ENCODE data around the gene BHLHA15.

BHLHA15 gene

DNA sequence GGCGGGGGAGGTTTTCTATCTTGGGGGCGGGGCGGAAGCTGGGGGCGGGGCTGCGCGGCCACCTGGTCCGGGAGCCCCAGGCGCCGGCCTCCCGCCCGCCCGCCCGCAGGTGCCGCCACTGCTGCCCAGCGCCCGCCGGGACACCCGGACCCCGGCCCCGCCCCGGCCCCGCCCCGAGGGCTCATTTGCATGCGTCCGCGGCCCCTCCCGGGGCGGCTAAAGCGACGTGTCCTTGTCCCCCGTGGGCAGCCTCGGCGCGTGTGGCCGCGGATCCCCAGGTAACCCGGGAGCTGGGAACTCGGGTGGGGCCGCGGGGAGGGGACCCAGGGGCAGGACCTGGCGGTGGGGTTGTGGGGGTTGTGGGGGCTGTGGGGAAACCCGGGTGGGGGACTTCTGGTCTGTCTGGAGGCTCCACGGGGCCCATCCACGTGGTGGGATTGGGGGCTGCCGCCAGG lies at the start of gene BHLHA15:
Gene BHLHA15 (plus strand): TSS at position 219 of the 455 bp plus-strand sequence. CDS start 871 bp downstream, outside the sequence.
- no peaks in the 10 kb centered on the region for H3K9me3 Mint-ChIP-seq
- H3K27ac Mint-ChIP-seq = no peak within 1 kb of the TSS
- ATAC-seq = peak; percentile 29
- peak; percentile 35 for DNase-seq
- peaks cover 4% of the 10 kb centered on the region for H3K36me3 Mint-ChIP-seq (ENCODE audit: low read depth)
- peaks cover 8% of the 10 kb centered on the region for H3K4me1 Mint-ChIP-seq
- H3K4me3 Mint-ChIP-seq = peak within 1 kb of the TSS; percentile 52
- H3K27me3 Mint-ChIP-seq = no peaks in the 10 kb centered on the region

DNA sequence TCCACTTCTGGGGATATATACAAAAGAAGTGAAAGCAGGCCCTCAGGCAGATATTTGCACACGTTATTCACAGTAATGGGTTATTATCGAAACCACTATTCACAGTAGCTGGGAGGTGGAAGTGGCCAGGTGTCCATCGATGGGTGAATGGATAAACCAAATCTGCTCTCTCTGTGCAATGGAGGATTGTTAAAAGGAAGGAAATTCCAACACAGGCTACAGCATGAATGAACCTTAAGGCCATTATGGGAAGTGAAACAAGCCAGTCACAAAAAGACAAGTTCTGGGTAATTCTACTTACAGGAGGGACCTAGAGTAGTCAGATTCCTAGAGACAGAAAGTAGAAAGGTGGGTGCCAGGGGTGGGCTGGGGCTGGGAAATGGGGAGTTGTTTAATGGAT lies 48.5 kb upstream of the BHLHA15 start:
- H3K27ac Mint-ChIP-seq = no peak overlapping the region
- ATAC-seq (no peak), DNase-seq (no peak)
- H3K27me3 Mint-ChIP-seq = no peaks in the 10 kb centered on the region
- no peaks in the 10 kb centered on the region for H3K9me3 Mint-ChIP-seq
- peaks cover 5% of the 10 kb centered on the region for H3K36me3 Mint-ChIP-seq (ENCODE audit: low read depth)
- H3K4me3 Mint-ChIP-seq = no peak overlapping the region
- H3K4me1 Mint-ChIP-seq = peaks cover 5% of the 10 kb centered on the region

DNA sequence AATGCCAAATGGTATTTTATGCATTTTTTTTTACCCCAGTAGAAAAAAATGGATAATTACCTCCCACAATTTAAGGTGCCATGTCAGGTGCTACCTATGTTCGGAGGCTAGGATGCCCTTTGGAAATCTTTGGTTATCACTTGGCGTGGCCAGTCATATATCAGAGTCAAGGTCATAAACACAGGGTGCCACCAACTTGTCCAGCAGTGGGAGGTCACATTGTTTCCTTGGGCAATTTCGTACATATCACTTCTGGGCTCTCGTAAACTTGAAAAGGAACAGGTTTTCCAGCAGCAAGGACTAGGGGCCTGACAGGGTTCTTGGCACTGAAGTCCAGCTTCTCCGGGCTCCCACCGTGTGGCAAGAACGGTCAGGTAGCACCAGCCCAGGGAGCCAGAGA lies 48.0 kb upstream of the BHLHA15 start:
- Mint-ChIP-seq H3K27ac (no peak overlapping the region), H3K27me3 (no peaks in the 10 kb centered on the region), H3K9me3 (no peaks in the 10 kb centered on the region), H3K36me3 (ENCODE audit: low read depth) (peaks cover 5% of the 10 kb centered on the region), H3K4me1 (peaks cover 5% of the 10 kb centered on the region), H3K4me3 (no peak overlapping the region)
- ATAC-seq = no peak
- no peak for DNase-seq

DNA sequence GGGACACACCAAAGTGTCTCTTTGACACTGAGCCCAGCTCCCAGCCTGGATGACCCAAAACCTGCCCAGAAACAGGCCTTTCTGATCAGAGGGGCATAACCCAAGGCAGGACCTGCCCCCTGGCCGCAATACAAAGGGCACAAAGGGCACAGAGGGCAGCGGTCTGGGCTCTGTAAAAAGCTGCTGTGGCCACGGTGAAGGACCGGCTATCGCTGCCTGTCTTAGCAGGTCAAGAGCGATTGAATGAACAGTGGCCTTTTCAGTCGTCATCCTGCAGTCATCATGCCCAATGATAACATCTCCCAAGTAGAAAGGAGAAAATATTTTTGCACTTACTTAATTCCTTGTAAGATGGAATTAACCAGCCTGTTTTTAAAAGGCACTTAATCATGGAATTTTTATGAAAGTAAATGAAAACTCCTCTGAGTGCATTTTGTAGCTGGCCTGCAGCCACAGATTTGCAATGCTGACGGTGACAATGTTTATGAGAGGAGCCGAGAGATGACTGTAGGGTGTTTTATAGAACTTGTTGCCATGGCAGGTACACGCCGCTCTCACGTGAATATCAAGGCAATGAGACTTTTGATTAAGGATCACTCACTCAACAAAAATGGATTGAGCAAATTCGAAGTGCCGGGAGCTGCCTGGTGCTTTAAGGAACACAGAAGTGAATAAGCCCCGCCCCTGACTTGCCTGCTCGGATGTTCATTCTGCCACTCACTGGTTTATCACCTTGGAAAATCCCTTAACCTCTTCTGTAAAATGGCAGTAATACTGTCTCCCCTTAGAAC lies 47.3 kb upstream of the BHLHA15 start:
- no peak for DNase-seq
- no peaks in the 10 kb centered on the region for H3K9me3 Mint-ChIP-seq
- peaks cover 5% of the 10 kb centered on the region for H3K36me3 Mint-ChIP-seq (ENCODE audit: low read depth)
- no peak overlapping the region for H3K27ac Mint-ChIP-seq
- ATAC-seq = no peak
- H3K4me1 Mint-ChIP-seq = peaks cover 5% of the 10 kb centered on the region
- no peaks in the 10 kb centered on the region for H3K27me3 Mint-ChIP-seq
- no peak overlapping the region for H3K4me3 Mint-ChIP-seq

DNA sequence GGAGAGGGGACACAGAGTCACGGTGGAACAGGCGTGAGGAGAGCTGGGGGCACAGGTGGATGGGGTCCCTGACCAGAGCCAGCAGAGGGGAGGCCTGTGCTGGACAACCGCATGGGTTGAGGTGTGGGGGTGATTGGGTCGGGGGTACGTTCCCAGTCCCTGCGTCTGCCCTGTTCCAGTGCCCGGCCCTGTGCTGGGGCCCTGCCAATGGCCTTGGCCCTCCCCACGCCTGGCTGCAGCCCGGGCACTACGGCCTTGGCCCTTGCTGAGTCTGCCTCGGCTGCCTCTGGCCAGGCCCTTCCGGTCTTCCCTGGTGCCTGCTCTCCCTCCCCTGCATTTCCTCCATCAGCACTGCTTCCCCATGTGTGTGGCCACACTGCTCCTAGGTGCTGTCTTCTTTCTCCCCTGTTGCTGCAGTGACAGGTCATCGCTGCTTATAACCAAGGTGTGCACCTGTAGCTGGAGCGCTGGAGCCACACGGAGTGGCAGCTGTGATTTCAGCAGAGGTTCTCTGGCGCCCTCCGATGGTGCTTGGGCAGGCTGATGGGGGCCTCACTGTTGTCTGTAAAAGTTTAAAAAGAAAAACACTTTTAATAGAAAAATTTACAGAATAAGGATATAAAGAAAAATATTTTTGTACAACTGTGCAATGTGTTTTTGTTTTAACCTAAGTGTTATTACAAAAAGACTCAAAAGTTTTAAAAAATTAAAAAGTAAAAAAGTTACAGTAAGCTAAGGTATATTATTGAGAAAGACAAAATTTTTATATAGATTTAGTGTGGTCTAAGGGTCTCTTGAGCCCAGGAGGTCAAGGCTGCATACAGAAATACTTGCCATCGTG lies 45.2 kb upstream of the BHLHA15 start:
- Mint-ChIP-seq H3K9me3 (no peaks in the 10 kb centered on the region), H3K27ac (no peak overlapping the region), H3K4me3 (no peak overlapping the region), H3K4me1 (peaks cover 5% of the 10 kb centered on the region), H3K36me3 (ENCODE audit: low read depth) (no peaks in the 10 kb centered on the region), H3K27me3 (no peaks in the 10 kb centered on the region)
- ATAC-seq = peak; percentile 80
- DNase-seq = peak; percentile 71

DNA sequence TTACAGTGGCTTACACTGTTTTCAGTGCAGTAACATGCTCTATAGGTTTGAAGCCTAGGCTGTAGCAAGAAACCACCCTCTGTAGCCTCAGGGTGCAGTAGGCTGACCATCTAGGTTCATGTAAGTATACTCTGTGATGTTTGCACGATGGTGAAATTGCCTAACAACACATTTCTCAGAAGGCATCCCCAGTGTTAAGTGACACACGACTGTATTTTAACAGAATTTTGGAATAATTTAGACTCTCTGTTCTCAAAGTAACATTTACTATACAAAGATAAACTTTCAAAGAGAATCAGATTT lies 44.6 kb upstream of the BHLHA15 start:
- H3K36me3 Mint-ChIP-seq (ENCODE audit: low read depth) = no peaks in the 10 kb centered on the region
- DNase-seq (no peak), ATAC-seq (no peak)
- no peak overlapping the region for H3K4me3 Mint-ChIP-seq
- no peaks in the 10 kb centered on the region for H3K9me3 Mint-ChIP-seq
- H3K27ac Mint-ChIP-seq = no peak overlapping the region
- no peaks in the 10 kb centered on the region for H3K27me3 Mint-ChIP-seq
- peaks cover 5% of the 10 kb centered on the region for H3K4me1 Mint-ChIP-seq

DNA sequence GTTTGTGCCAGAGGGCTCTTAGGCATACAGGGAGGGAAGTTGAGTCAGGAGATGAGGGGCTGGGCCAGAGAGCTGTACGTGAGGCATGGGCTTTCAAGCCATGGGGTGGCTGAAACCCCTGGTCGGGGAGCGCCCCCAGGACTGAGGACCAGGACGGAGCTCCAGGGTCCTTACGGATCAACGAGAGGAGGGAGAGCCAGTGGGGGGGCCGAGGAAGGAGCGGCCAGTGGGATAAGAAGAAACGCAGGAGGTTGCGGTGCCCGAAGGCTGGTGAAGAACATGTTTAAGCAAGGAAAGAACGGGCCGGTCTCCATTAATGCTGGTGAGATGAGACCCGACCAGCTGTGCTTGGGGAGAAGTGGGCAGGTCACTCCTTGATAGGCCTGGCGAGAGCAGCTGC lies 43.6 kb upstream of the BHLHA15 start:
- Mint-ChIP-seq H3K4me1 (peaks cover 4% of the 10 kb centered on the region), H3K27me3 (no peaks in the 10 kb centered on the region), H3K4me3 (no peak overlapping the region), H3K9me3 (no peaks in the 10 kb centered on the region), H3K36me3 (ENCODE audit: low read depth) (no peaks in the 10 kb centered on the region), H3K27ac (no peak overlapping the region)
- DNase-seq = no peak
- no peak for ATAC-seq

DNA sequence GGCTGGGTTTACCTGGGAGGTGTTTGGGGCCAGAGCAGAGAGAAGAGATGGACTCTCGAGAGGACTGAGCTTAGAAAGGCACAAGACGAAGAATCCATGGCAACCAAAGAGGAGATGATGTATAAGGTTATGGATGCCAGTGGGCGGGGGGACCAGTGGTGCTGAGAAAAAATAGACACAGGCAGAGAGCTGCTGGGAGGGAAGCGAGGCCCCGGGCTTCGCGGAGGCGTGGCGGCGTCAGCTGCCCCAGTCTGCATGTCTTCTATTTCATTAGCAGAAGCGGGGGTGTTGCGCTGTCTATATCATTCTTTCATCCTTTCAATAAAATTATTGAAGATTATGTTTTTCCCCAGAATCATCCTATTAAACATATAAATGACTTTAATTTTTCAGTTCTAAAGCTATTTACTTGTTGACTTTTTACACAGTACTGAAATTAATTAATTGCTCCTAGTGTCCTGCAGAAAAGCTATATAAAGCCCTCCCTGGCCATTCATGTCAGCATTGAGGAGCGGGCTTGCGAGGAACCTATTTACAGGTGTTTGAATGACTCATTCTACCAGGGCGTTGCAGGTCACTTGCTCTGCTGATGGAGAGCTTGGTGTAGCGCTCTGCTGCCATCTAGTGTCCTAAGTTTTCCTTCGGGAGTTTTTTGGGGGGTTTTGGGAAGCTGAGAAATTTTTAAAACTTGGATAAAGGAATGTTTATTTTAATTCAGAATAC lies 42.9 kb upstream of the BHLHA15 start:
- Mint-ChIP-seq H3K4me3 (no peak overlapping the region), H3K27me3 (no peaks in the 10 kb centered on the region), H3K36me3 (ENCODE audit: low read depth) (no peaks in the 10 kb centered on the region), H3K4me1 (peaks cover 2% of the 10 kb centered on the region), H3K27ac (no peak overlapping the region), H3K9me3 (no peaks in the 10 kb centered on the region)
- ATAC-seq = peak; percentile 66
- DNase-seq = peak; percentile 67

DNA sequence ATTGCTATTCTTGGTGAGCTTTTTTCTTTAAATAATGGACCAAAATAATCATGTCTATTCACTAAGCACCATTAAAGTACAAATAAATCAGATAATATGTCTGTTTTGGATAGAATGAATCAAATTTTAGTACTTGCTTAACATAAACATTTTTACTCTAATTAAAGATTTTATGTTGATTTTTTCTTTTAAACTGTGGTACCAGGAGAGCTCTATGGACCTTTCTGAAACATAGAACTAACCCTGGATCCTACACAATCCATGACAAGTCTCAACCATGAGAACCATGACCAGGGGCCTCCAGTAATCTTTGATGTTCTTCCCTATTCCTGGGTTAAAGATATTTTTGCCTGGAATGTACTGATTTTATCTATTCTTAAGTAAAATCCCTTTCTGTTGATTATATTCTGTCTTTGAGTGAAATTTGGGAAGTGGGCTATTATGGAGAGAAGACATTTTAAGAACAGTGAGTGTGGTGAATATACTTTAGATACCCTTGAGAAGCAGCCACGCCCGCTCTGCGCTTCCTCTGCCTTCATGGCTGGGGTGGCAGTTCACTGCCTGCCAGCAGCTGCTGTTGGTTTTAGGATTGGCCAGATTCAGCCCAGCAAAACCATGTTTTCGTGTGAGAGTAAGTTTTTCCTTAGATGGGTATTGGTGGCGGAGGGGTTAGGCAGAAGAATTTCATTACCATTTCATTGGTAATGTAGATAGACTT lies 42.2 kb upstream of the BHLHA15 start:
- Mint-ChIP-seq H3K9me3 (no peaks in the 10 kb centered on the region), H3K27ac (no peak overlapping the region), H3K4me3 (no peak overlapping the region), H3K27me3 (no peaks in the 10 kb centered on the region), H3K4me1 (peaks cover 2% of the 10 kb centered on the region), H3K36me3 (ENCODE audit: low read depth) (no peaks in the 10 kb centered on the region)
- DNase-seq = no peak
- ATAC-seq = no peak

DNA sequence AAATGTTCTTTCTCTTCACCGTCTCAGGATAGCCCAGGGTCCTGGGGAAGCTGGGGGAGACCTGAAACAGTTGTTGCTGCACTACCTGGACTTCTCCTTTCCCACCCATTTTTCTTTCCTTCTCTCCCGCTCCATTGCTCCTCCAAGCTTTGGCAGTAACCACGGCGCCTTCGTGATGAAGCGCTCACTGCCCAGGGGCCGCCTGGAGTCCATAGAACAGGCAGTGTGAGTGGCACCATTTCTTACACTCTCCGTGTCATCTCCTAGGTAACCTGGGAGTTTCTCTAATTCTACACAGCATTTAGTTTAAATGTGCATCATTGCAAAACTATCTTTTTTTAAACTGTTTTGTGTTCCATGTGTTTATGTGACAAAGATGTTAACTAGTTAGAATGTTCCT lies 40.3 kb upstream of the BHLHA15 start:
- H3K4me1 Mint-ChIP-seq = peaks cover 2% of the 10 kb centered on the region
- no peak for DNase-seq
- H3K27me3 Mint-ChIP-seq = no peaks in the 10 kb centered on the region
- H3K27ac Mint-ChIP-seq = no peak overlapping the region
- no peaks in the 10 kb centered on the region for H3K36me3 Mint-ChIP-seq (ENCODE audit: low read depth)
- no peak for ATAC-seq
- no peak overlapping the region for H3K4me3 Mint-ChIP-seq
- no peaks in the 10 kb centered on the region for H3K9me3 Mint-ChIP-seq

DNA sequence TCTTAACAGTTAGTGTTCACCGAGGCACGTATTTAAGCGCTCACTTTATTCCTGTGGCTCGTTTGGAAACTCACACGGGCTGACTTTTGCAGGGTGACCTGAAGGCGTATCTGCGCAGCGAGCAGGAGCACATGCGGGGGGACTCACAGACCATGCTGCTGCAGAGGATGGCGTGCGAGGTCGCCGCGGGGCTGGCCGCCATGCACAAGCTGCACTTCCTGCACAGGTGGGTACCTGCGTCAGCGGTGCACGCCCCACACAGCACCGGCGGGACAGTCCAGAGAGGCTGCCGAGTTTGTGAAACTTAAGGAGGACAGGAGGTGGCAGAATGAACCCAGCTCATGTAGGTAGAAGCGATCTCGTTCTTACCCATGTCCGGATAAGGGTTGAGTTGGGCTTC lies 39.8 kb upstream of the BHLHA15 start:
- H3K27ac Mint-ChIP-seq = no peak overlapping the region
- DNase-seq = no peak
- no peak for ATAC-seq
- H3K36me3 Mint-ChIP-seq (ENCODE audit: low read depth) = no peaks in the 10 kb centered on the region
- no peaks in the 10 kb centered on the region for H3K9me3 Mint-ChIP-seq
- H3K4me3 Mint-ChIP-seq = no peak overlapping the region
- H3K27me3 Mint-ChIP-seq = no peaks in the 10 kb centered on the region
- H3K4me1 Mint-ChIP-seq = no peaks in the 10 kb centered on the region

DNA sequence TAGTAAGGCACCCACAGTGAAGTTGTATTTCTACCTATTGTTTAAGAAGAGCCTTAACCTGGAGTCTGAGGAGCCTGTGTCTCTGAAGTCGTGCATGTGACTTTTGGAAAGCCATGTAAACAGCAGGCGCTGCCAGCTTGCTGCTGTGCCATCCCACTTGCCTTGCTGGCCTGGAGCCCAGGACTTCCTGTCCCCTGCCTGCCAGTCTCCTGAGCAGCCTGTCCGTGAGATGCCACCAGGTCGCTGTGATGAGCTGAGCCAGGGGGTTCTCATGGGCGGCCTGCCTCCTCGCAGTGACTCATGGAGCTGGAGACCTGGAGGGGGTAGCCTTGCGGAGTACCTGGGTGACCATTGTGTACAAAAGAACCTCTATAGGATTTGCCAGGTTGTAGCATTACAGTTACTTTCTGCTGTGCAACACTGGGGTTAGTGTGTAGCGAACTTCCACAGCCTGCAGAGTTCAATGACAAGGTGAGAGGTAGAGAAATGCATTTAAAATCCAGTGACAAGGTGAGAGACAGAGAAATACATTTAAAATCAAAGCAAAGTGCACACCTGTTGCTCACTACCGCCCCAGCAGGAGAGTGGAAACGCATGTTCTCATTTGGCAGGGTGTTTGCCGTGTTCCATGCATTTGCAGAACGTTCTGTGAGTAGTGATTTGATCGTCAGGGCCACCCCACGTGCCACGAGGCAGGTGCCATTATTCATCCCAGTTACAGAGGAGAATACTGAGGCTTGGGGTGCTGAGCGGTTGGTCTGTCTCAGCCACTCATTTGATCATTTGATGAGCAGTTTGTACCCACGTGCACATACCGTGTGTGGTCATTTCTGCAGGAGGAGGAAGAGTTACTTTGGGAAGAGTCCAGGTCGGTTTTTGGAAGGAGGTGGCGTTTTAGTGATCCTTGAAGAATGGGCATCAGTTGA lies 36.6 kb upstream of the BHLHA15 start:
- H3K36me3 Mint-ChIP-seq (ENCODE audit: low read depth) = no peaks in the 10 kb centered on the region
- H3K27me3 Mint-ChIP-seq = no peaks in the 10 kb centered on the region
- H3K9me3 Mint-ChIP-seq = no peaks in the 10 kb centered on the region
- no peak overlapping the region for H3K27ac Mint-ChIP-seq
- no peaks in the 10 kb centered on the region for H3K4me1 Mint-ChIP-seq
- no peak for DNase-seq
- no peak for ATAC-seq
- no peak overlapping the region for H3K4me3 Mint-ChIP-seq

DNA sequence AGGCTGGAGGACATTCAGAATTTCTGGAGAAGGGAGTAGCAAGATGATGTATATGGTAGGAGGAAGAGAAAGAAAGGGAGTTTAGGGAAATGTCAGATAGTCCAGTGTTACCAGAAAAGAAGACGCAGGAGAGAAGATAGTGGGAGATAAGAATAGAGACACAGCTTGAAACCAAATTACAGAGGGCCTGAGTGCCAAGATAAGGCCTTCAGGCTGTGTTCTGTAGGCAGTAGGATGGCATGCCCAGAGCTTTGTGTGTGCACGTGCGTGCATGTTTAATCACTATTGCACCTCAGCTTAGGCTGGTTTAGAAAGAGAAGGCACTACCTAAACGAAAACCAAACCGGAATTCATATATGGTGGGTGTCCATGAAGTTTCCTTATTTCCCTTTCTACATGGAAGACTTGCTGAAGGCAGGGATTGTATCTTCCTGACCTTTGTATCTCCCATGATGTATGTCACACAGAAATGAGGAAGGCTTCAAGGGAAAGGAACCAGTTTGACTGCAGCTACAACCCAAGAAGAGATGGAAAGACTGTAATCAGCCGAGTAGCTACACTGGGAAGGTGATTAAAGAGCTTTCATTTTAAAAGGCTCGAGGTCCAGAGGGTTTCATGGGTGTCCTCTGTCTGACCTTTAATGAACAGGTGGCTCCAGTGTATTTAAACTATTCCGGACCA lies 35.8 kb upstream of the BHLHA15 start:
- Mint-ChIP-seq H3K4me3 (no peak overlapping the region), H3K27ac (no peak overlapping the region), H3K9me3 (no peaks in the 10 kb centered on the region), H3K36me3 (ENCODE audit: low read depth) (no peaks in the 10 kb centered on the region), H3K4me1 (no peaks in the 10 kb centered on the region), H3K27me3 (no peaks in the 10 kb centered on the region)
- ATAC-seq (no peak), DNase-seq (no peak)

Data from activated naive CD8-positive, alpha-beta T cell treated with anti-CD3 and anti-CD28 coated beads, Interleukin-2, amount 50 U/mL, for 24 hours (primary cell).